HUES6 (cell line): Measurements from ENCODE around the gene PRPF38A.

Experiments used
- H3K27ac ChIP-seq: 2 replicates; pipeline ENCODE4 v1.7.0; 2013; ENCODE audit warnings: low read depth, mild to moderate bottlenecking, low read length, inconsistent platforms
- H3K27me3 ChIP-seq: 2 replicates; pipeline ENCODE4 v1.6.1; 2013; ENCODE audit warnings: low read length; ENCODE audit not compliant: control insufficient read depth, insufficient read depth
- H3K36me3 ChIP-seq: 2 replicates; pipeline ENCODE4 v1.6.1; 2013; ENCODE audit warnings: low read length; ENCODE audit not compliant: control insufficient read depth, insufficient read depth
- H3K4me1 ChIP-seq: 2 replicates; pipeline ENCODE4 v1.6.1; 2013; ENCODE audit warnings: low read length; ENCODE audit not compliant: control insufficient read depth, insufficient read depth
- H3K4me3 ChIP-seq: 2 replicates; pipeline ENCODE4 v1.5.1; 2013; ENCODE audit warnings: low read depth, low read length
- H3K9ac ChIP-seq: one replicate; pipeline ENCODE4 v1.6.1; 2013; ENCODE audit warnings: mild to moderate bottlenecking, low read length
- H3K9me3 ChIP-seq: 2 replicates; pipeline ENCODE4 v1.6.1; 2013; ENCODE audit warnings: low read depth, low read length; ENCODE audit not compliant: control insufficient read depth, insufficient read depth

The PRPF38A gene

DNA sequence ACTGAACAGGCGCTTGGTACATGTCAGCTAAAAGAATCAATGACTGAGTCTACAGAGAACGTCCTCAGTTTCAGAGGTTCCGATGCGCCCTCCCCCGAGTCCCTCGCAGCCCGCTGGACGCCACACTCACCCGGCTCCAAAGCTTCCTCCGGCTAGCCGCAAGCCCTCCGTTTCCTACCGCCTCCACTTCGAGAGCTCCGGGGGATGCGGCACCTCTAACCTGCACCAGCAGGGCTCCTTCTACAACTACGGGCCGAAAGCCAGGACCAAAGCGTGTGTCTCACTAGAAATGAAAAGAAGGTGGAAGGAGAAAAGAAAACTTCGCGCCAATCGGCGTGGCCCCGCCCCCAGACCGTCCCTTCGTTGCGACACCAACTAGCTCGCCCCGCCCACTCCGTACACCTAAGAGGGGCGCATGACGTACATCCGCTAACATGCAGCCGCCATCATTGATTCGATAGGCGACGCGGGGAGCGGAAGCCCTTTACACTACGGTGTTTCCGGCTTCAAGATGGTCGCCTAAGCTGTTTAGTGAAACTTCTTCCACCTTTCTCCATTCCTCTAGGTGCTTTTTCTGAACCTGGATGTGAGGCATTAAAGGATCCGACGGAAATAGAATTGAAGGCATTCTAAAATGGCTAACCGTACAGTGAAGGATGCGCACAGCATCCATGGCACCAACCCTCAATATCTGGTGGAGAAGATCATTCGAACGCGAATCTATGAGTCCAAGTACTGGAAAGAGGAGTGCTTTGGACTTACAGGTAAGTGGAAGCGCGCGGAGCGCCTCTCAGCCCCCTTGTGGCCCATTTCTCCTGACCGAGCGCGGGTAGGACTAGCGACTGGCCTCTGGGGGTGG is at the start of gene PRPF38A, which contains the start of gene ORC1:
PRPF38A (plus strand) TSS at position 487 of the 859 bp plus-strand sequence; CDS start at position 635, 148 bp downstream.
ORC1 (minus strand) TSS at position 308 of the 859 bp plus-strand sequence. CDS start 2,200 bp downstream, outside the sequence.
- Histone ChIP-seq H3K9ac (peak within 1 kb of the TSS; percentile 93), H3K27ac (peak within 1 kb of the TSS; percentile 91), H3K27me3 (no peaks in the 10 kb centered on the region), H3K4me1 (peaks cover 5% of the 10 kb centered on the region; the same call in 1 of the 2 replicates), H3K9me3 (no peaks in the 10 kb centered on the region), H3K36me3 (peaks cover 56% of the 10 kb centered on the region), H3K4me3 (peak within 1 kb of the TSS; percentile 84)

DNA sequence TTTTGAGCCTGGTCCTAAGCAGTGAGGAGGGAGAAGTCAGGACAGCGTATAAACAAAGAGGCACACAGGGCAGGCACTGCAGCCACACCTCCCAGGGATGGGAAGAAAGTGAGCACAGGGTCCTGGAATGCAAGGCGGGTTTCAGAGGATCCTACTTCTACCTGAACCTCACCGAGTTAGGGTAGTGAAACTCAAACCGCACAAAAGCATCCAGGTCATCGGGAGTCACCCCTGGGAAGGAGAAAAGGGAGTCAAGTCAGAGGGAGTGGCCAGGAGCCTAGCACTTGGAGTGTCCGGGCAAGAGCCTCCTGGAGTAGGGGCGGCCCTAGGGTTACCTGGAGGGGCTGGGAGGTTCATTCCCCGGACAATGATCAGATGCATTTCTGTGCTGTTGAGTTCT is 49.0 kb upstream of the PRPF38A start:
- no peak overlapping the region for H3K9ac ChIP-seq
- no peak overlapping the region for H3K4me3 ChIP-seq
- no peaks in the 10 kb centered on the region for H3K9me3 ChIP-seq
- no peaks in the 10 kb centered on the region for H3K27me3 ChIP-seq
- H3K4me1 ChIP-seq, result peaks cover 13% of the 10 kb centered on the region
- no peak overlapping the region for H3K27ac ChIP-seq
- peaks cover 86% of the 10 kb centered on the region for H3K36me3 ChIP-seq

DNA sequence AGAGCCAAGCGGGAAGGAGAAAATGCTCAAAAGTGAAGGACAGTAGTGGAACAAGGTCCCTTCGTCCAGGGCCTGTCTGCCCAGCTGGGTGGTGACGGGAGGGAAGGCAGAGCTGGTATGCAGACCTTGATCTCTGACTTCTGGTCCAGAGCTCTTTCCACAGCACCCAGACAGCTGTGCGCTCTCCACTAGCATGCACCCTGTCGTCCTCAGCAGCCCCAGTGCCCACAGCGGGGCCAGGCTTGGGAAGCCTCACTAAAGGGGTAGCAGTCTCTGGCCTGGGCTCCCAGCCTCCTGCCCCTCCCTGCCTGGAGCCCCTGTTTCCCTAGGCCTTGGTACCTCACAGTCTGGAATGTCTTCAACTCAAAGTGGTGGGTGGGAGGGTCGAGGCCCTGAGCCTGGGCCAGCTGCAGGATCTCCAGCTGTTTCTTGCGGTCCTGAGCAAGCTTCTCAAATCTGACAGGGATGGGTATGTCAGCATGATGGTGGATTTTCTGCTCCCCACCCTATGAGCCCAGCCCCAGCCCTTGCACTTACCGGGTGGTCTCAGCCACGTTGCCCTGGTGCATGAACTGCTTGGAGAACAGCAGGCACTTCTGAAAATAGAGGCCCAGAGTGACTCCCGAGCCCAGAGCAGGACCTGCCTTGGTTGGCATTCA is 48.4 kb upstream of the PRPF38A start:
- no peak overlapping the region for H3K4me3 ChIP-seq
- peaks cover 91% of the 10 kb centered on the region for H3K36me3 ChIP-seq
- no peaks in the 10 kb centered on the region for H3K9me3 ChIP-seq
- no peak overlapping the region for H3K27ac ChIP-seq
- no peak overlapping the region for H3K9ac ChIP-seq
- no peaks in the 10 kb centered on the region for H3K27me3 ChIP-seq
- peaks cover 8% of the 10 kb centered on the region for H3K4me1 ChIP-seq

DNA sequence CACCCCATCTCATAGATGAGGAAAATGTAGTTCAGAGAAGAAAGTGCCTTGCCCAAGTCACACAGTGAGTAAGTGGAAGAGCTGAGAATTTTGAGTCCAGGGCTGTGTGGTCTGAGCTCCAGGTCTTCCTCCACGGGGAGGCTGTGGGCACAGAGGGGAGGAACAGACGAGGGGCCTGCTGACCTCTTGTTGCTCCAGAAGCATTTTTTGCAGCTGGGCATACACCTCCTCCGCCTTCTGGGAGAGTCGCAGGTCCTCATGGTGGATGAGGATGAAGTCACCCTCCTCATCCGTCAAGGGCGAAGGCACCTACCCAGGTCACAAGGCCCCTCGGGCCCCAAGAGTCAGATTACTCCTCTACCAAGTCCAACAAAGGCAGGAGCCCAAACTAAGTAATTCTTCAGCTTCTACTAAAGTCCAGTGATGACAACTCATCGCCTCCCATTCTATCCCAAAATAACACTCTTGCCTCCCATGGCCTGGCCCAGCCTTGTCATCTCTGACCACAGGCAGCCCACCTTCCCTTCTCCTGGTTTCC is 47.5 kb upstream of the PRPF38A start:
- H3K27me3 ChIP-seq, result no peaks in the 10 kb centered on the region
- H3K4me1 ChIP-seq, result 0 out of 2 replicates have a peak, but pooled peaks cover 2% of the 10 kb centered on the region
- no peaks in the 10 kb centered on the region for H3K9me3 ChIP-seq
- no peak overlapping the region for H3K27ac ChIP-seq
- H3K9ac ChIP-seq, result no peak overlapping the region
- no peak overlapping the region for H3K4me3 ChIP-seq
- peaks cover 99% of the 10 kb centered on the region for H3K36me3 ChIP-seq

DNA sequence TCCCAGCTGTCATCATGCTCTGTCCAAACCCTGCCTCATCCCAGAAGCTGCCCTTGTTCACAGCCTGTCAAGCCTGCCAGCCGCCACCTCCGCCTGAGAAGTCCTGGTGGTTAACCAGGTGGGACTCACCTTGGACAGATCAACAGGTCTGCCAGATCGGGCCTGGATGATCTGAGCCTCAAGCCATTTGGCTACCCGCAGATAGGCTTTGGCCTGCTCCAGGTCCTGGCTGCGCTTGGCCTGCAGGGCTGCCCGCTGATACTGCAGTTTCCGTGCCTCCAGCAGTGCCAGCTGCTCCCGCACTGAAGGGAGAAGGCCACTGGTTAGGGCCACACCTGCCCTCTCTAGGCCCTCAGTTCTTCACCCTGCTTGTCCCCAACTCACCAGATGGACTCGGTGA is 47.0 kb upstream of the PRPF38A start:
- no peak overlapping the region for H3K9ac ChIP-seq
- H3K9me3 ChIP-seq, result no peaks in the 10 kb centered on the region
- H3K36me3 ChIP-seq, result peaks cover 100% of the 10 kb centered on the region
- H3K27ac ChIP-seq, result no peak overlapping the region
- no peaks in the 10 kb centered on the region for H3K4me1 ChIP-seq
- no peak overlapping the region for H3K4me3 ChIP-seq
- no peaks in the 10 kb centered on the region for H3K27me3 ChIP-seq

GRCh38 chr1:52358851-52359497 is 45.4 kb upstream of the PRPF38A start:
- H3K9me3 ChIP-seq, result no peaks in the 10 kb centered on the region
- no peak overlapping the region for H3K27ac ChIP-seq
- no peak overlapping the region for H3K9ac ChIP-seq
- H3K36me3 ChIP-seq, result peaks cover 91% of the 10 kb centered on the region
- H3K4me3 ChIP-seq, result no peak overlapping the region
- no peaks in the 10 kb centered on the region for H3K4me1 ChIP-seq
- no peaks in the 10 kb centered on the region for H3K27me3 ChIP-seq

DNA sequence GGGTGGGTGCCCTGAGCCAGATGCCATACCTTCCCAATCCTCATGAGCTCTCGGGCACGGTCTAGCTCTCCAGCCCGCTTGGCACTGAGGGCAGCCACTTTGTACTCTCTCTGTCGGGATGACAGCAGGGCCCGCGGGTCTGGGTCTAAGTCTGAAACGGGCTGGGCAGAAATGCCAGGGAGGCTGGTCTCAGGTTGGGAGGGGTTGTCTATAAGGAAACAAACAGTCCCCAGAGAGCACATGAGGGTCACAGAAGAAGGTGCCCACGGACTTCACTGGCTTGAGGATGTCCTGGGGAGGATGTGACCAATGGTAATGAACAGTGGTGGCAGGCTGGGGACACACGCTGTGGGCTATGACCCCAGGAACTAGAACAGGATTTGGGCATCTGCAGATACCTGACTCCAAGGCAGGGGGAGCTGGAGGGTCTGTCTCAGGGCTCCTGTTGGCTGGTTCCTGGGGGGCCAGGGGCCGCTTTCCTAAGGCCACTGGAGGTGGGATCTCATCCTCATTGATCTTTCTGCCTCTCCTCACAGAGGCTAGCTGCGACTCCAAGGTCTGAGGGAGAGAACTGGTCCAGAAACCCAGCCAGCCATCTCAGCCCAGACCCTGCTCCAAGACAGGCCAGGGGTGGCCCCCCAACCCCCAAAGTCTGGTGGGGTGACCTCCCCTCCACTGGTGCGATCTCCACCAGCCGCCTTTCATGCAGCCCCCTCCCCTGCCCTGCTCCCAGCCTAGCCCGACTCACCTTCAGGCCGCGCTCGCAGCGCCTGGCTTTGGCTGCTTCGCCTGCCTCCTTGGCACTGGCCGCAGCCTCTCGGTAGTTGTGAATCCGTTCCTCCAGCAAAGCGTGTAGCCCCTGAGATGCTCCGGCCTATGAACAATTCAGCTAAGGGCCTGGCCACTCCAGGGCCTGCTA is 44.5 kb upstream of the PRPF38A start:
- Histone ChIP-seq H3K4me1 (peaks cover 5% of the 10 kb centered on the region), H3K27ac (no peak overlapping the region), H3K36me3 (peaks cover 84% of the 10 kb centered on the region), H3K4me3 (no peak overlapping the region), H3K9me3 (no peaks in the 10 kb centered on the region), H3K9ac (no peak overlapping the region), H3K27me3 (no peaks in the 10 kb centered on the region)

DNA sequence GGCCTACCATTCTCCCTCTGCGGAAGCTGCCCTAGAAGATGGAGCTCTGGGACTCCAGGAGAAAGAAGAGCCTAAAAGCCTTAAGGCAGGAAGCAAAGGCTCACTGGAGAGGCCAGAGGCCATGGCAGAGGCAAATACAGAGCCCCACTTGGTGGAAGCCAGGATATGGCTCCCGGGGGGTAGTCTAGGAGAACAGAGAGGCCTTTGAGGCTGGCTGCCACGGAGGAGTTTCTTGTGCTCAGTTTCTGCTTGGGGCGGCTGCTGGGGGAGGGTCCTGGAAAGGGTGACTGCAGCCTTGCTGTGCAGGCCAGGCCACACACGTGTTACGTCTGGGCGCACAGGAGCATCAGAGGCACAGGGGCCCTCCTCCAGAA is 43.8 kb upstream of the PRPF38A start:
- Histone ChIP-seq H3K27me3 (no peaks in the 10 kb centered on the region), H3K27ac (no peak overlapping the region), H3K9ac (no peak overlapping the region), H3K36me3 (peaks cover 77% of the 10 kb centered on the region), H3K4me3 (no peak overlapping the region), H3K9me3 (no peaks in the 10 kb centered on the region), H3K4me1 (peaks cover 8% of the 10 kb centered on the region)

DNA sequence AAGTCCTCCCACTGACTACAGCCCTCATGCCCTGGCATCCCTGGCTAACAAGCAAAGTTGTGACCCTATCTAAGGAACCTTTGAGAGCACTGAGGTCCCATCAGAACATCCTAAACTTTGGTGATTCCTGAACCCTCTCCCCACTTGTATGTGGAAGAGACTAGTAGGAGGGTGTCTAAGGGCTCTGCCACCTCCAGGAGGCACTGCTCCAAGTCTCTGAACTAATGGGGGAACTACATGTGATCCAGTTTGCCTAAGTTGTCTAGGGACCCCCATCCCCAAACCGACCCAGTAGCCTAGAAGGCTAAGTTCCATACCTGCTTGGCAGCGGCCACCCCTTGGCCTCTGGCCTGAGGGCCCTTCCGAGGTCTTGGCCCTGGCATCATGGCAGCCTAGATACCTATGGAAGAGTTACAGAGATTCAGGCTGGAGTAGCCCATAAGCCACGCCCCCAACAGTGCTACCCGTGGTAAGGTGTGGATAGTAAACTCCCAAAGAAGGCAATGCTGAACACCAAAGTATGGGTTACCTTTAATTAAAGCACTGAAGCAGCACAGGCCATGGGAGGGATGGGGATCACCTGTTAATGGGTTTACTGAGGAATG is 40.1 kb upstream of the PRPF38A start:
- H3K9ac ChIP-seq, result no peak overlapping the region
- no peaks in the 10 kb centered on the region for H3K9me3 ChIP-seq
- peaks cover 8% of the 10 kb centered on the region for H3K4me1 ChIP-seq
- peak overlapping the region; percentile 93; the same call in 1 of the 2 replicates for H3K4me3 ChIP-seq
- no peak overlapping the region for H3K27ac ChIP-seq
- H3K36me3 ChIP-seq, result peaks cover 40% of the 10 kb centered on the region
- H3K27me3 ChIP-seq, result no peaks in the 10 kb centered on the region
